MM.1S (cell line): ENCODE results near the gene SFSWAP.

ENCODE experiments used
- EZH2 ChIP-seq: fragments of 300-600 bp; sonication (generic); optimal IDR thresholded peaks from 2 replicates; pipeline ENCODE3; 2017; ENCODE audit warnings: low read depth, mild to moderate bottlenecking, antibody characterized with exemption, low read length, mixed read lengths
- EZH2phosphoT487 ChIP-seq: fragments of 300-600 bp; sonication (generic); IDR thresholded peaks from 2 replicates; pipeline ENCODE4 v1.6.1; 2018; ENCODE audit warnings: antibody characterized with exemption, low read length
- TF ChIP-seq, protein P1 (sequence below): fragments of 300-600 bp; sonication (generic); IDR thresholded peaks from 2 replicates; pipeline ENCODE4 v1.5.1; 2016; ENCODE audit warnings: antibody characterized with exemption, low read length, mixed read lengths

DNA sequence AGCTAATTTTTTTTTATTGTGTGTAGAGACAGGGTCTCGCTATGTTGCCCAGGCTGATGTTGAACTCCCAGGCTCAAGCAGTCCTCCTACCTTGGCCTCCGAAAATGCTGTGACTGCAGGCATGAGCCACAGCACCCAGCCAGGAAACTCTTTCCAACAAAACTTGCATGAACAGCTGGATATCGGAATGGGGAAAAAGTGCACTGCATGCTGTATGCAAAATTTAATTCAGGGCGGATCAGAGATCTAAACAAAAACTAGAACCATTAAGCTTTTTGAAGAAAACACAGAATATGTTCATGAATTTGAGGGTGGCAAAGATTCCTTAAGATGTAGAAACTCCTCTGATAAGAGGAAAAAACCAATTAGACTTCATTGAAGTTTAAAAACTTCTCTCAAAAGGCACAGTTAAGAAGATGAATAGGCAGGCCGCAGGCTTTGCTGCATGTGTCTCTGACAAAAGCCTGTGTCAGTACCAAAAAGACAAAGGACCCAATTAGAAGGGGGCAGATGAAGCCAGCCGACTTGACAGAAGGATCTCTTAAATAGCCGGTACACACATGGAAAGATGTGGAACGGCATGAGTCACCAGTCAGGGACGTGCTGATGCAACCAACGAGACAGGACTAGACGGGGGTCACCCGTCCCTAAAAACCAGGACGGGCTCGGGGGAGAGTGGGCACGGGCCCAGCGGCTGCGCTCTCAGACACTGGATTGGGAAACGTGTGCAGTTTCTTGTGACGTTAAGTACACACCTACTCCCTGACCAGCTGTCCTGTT, 82.5 kb downstream of the SFSWAP start:
- TF ChIP-seq, protein P1, sequence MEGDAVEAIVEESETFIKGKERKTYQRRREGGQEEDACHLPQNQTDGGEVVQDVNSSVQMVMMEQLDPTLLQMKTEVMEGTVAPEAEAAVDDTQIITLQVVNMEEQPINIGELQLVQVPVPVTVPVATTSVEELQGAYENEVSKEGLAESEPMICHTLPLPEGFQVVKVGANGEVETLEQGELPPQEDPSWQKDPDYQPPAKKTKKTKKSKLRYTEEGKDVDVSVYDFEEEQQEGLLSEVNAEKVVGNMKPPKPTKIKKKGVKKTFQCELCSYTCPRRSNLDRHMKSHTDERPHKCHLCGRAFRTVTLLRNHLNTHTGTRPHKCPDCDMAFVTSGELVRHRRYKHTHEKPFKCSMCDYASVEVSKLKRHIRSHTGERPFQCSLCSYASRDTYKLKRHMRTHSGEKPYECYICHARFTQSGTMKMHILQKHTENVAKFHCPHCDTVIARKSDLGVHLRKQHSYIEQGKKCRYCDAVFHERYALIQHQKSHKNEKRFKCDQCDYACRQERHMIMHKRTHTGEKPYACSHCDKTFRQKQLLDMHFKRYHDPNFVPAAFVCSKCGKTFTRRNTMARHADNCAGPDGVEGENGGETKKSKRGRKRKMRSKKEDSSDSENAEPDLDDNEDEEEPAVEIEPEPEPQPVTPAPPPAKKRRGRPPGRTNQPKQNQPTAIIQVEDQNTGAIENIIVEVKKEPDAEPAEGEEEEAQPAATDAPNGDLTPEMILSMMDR: no peak
- no peak for TF ChIP-seq EZH2
- TF ChIP-seq EZH2phosphoT487: no peak
